Keratinocyte (primary cell): ENCODE results near the gene SLC51B. TPM values are rescaled to one million over a fixed set of nuclear protein-coding genes. Genes with fewer than 3 reads are reported as not detected.
"Not testable (repeated sequence)": the region's sequence is repeated elsewhere in the genome, so short reads cannot be mapped to it uniquely, and the experiment has no call there.

Source experiments
- DNase-seq: peaks from one replicate; pipeline ENCODE4 v3.0.0-alpha.2; 2011; ENCODE audit warnings: low read depth, missing footprints, low spot score
- FAIRE-seq: peaks from 2 replicates; lab custom pipeline; 2011; peaks lifted over from hg19 to GRCh38; lab: Jason Lieb, UNC
- H2AFZ ChIP-seq: 2 replicates; pipeline ENCODE4 v1.6.0; 2012; ENCODE audit warnings: low read length, control low read depth, inconsistent platforms; ENCODE audit not compliant: control insufficient read depth
- H3K27ac ChIP-seq: 2 replicates; pipeline ENCODE4 v1.5.1; 2011; ENCODE audit warnings: low read length; ENCODE audit not compliant: control insufficient read depth, insufficient read depth
- H3K27me3 ChIP-seq: 3 replicates; pipeline ENCODE4 v1.6.0; 2011; ENCODE audit warnings: low read length; ENCODE audit not compliant: control insufficient read depth, insufficient read depth; ENCODE audit errors: extremely low read depth
- H3K36me3 ChIP-seq, 2 experiments: 2 replicates in 1 of 2; 3 replicates in 1 of 2; pipeline ENCODE4 v1.5.1; 2011; ENCODE audit warnings: low read length in 2 of 2, mild to moderate bottlenecking in 1 of 2; ENCODE audit not compliant: control insufficient read depth in 2 of 2, insufficient read depth in 2 of 2; ENCODE audit errors: extremely low read depth in 1 of 2
- H3K4me1 ChIP-seq: 3 replicates; pipeline ENCODE4 v1.5.1; 2011; ENCODE audit warnings: low read length; ENCODE audit not compliant: control insufficient read depth, insufficient read depth; ENCODE audit errors: extremely low read depth
- H3K4me2 ChIP-seq: 3 replicates; pipeline ENCODE4 v1.6.0; 2011; ENCODE audit warnings: low read depth, low read length; ENCODE audit not compliant: control insufficient read depth, insufficient read depth; ENCODE audit errors: extremely low read depth
- H3K4me3 ChIP-seq, 3 experiments: fragments of 200-600 bp in 1 of 3; sonication (generic) in 1 of 3; 2 replicates in 2 of 3; 3 replicates in 1 of 3; pipeline ENCODE4 v1.5.1; 2011 to 2016; ENCODE audit warnings: low read length in 3 of 3, mild to moderate bottlenecking in 3 of 3, control low read depth in 2 of 3, inconsistent platforms in 1 of 3, low read depth in 1 of 3, mixed read lengths in 1 of 3, mixed run types in 1 of 3, moderate library complexity in 1 of 3; ENCODE audit not compliant: control insufficient read depth in 2 of 3, insufficient read depth in 2 of 3; ENCODE audit errors: extremely low read depth in 1 of 3
- H3K79me2 ChIP-seq: 2 replicates; pipeline ENCODE4 v1.6.0; 2012; ENCODE audit warnings: low read length; ENCODE audit not compliant: control insufficient read depth, insufficient read depth
- H3K9ac ChIP-seq: 3 replicates; pipeline ENCODE4 v1.6.0; 2011; ENCODE audit warnings: low read length; ENCODE audit not compliant: control insufficient read depth, insufficient read depth; ENCODE audit errors: extremely low read depth
- H3K9me1 ChIP-seq: 3 replicates; pipeline ENCODE4 v1.6.0; 2011; ENCODE audit warnings: low read length; ENCODE audit not compliant: control insufficient read depth, insufficient read depth; ENCODE audit errors: extremely low read depth
- H3K9me3 ChIP-seq: 2 replicates; pipeline ENCODE4 v1.5.1; 2012; ENCODE audit warnings: low read depth, low read length; ENCODE audit not compliant: control insufficient read depth
- H4K20me1 ChIP-seq: 3 replicates; pipeline ENCODE4 v1.6.0; 2011; ENCODE audit warnings: low read length; ENCODE audit not compliant: control insufficient read depth, insufficient read depth; ENCODE audit errors: extremely low read depth
- CTCF ChIP-seq, 3 experiments: IDR thresholded peaks in 1 of 3; conservative IDR thresholded peaks in 1 of 3; optimal IDR thresholded peaks in 1 of 3; 2 replicates in 2 of 3; 3 replicates in 1 of 3; pipeline versions ENCODE3 to v1.5.1; 2011; ENCODE audit warnings: low read length in 3 of 3, mild to moderate bottlenecking in 3 of 3, moderate library complexity in 2 of 3, control low read depth in 1 of 3, inconsistent platforms in 1 of 3; ENCODE audit not compliant: insufficient read depth in 2 of 3; ENCODE audit errors: extremely low read depth in 1 of 3
- EZH2 ChIP-seq: IDR thresholded peaks from one replicate; pipeline ENCODE4 v1.6.1; 2012; ENCODE audit warnings: inconsistent platforms, mild to moderate bottlenecking, low read length, moderate library complexity
- dilution Hi-C: fragments of 300-500 bp; cut with MboI; formaldehyde crosslinking; loops from one replicate; pipeline ENCODE4 v1.7.0; 2020; ENCODE audit warnings: low sequenced_read_pairs; ENCODE audit not compliant: extremely low pct_ligation_motif_present
- polyA plus RNA-seq, 5 experiments: library from polyadenylated mRNA; depleted of rRNA in 3 of 5; stranded (reverse) in 3 of 5; stranded (forward) in 1 of 5; unstranded in 1 of 5; fragments of >200 nt; gene quantifications; 1 replicate in 1 of 5; 2 replicates in 3 of 5; 3 replicates in 1 of 5; pipeline versions ENCODE4 v1.2.1 to v1.2.3, GENCODE V29; 2011 to 2012; ENCODE audit warnings: missing spikeins in 2 of 5, low read depth in 1 of 5, low replicate concordance in 1 of 5

The SLC51B gene
- polyA plus RNA-seq, 1 donor (not counting 4 experiments of a cell fraction or from before 2014, with no cell fraction given) = not detected

GRCh38 chr15:65091946-65092770, 47.0 kb downstream of the SLC51B start:
- no peak for TF ChIP-seq EZH2
- no peak for TF ChIP-seq CTCF (optimal IDR thresholded peaks at IDR 0.05 in 1 of 3, IDR thresholded peaks at IDR 0.05 in 1 of 3, conservative IDR thresholded peaks at IDR 0.05 in 1 of 3; ENCODE audit: extremely low read depth in 1 of 3, insufficient read depth in 2 of 3, low read length in 3 of 3)
- no peak for FAIRE-seq
- no peak overlapping the region for H3K4me2 ChIP-seq
- no peak overlapping the region for H3K4me3 ChIP-seq
- no peaks in the 10 kb centered on the region for H3K9me3 ChIP-seq
- DNase-seq = no peak
- no peaks in the 10 kb centered on the region for H3K4me1 ChIP-seq
- no peaks in the 10 kb centered on the region for H3K9me1 ChIP-seq
- no peak overlapping the region for H2AFZ ChIP-seq
- dilution Hi-C loops = no loop called here
- H3K79me2 ChIP-seq = no peaks in the 10 kb centered on the region
- H4K20me1 ChIP-seq = no peaks in the 10 kb centered on the region
- H3K36me3 ChIP-seq = peaks cover 0 to under 1% of the 10 kb centered on the region in 2 experiments
- no peak overlapping the region for H3K9ac ChIP-seq
- H3K27me3 ChIP-seq = no peaks in the 10 kb centered on the region
- H3K27ac ChIP-seq = no peak overlapping the region

DNA sequence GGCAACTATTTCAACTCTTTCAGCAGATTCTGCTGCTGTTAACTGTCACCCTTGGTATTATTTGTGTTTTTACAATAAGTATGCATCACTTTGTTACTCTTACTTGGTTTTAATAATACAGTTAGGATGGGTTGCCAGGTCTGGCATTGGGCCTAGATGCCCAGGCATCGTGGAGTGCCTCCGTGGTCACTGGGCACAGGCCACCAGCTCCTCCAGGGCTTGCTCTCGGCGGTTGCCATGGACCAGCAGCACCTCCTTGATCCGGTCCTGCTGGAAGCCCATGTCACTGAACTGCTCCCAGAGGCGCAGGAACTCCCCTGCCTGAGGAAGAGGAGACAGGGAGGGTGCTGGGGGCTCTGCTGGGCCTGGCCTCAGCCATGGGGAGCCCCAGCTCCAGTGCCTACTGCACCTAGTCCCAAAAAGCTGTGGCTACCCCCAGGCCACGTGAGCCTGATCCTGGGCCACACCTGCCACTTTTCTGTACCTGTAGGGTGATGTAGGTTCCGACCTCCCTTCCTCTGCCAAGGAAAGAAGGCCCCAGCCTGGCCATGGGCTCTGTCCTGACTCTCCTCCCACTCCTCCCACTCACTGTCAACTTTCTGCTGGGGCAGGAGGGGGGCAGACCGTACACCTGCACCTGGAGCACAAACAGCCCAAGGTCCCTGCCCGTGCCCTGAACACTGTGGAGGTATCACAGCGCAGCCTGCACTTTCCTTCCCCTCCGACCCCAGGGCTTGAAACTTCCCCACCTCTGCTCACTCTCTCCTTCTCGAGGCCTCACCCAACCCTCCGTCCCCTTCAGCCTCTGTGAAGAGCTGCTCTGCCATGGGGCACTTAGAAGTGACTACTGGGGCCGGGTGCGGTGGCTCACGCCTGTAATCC, 48.0 kb downstream of the SLC51B start:
- Histone ChIP-seq H3K27ac (no peak overlapping the region), H3K9me1 (no peaks in the 10 kb centered on the region), H3K9me3 (no peaks in the 10 kb centered on the region), H3K9ac (no peak overlapping the region), H3K36me3 (peaks cover 3 to 6% of the 10 kb centered on the region in 2 experiments), H3K4me2 (no peak overlapping the region), H3K4me1 (no peaks in the 10 kb centered on the region), H3K79me2 (no peaks in the 10 kb centered on the region), H3K4me3 (no peak overlapping the region), H4K20me1 (no peaks in the 10 kb centered on the region), H2AFZ (no peak overlapping the region), H3K27me3 (no peaks in the 10 kb centered on the region)
- FAIRE-seq (no peak), DNase-seq (no peak)
- TF ChIP-seq EZH2 = no peak
- TF ChIP-seq CTCF (optimal IDR thresholded peaks at IDR 0.05 in 1 of 3, IDR thresholded peaks at IDR 0.05 in 1 of 3, conservative IDR thresholded peaks at IDR 0.05 in 1 of 3; ENCODE audit: extremely low read depth in 1 of 3, insufficient read depth in 2 of 3, low read length in 3 of 3) = no peak
- dilution Hi-C loops = no loop called here

DNA sequence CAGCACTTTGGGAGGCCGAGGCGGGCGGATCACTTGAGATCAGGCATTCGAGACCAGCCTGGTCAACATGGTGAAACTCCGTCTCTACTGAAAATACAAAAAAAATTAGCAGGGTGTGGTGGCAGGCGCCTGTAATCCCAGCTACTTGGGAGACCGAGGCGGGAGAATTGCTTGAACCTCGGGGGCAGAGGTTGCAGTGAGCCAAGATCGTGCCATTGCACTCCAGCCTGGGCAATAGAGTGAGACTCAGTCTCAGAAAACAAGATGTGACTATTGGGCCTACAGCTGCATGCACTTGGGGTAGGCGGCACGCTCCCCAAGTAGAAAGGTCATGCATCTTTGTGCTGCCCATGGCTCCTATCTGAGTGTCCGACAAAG, 48.6 kb downstream of the SLC51B start:
- H3K4me1 ChIP-seq, H3K9me1 ChIP-seq, H4K20me1 ChIP-seq, H3K27me3 ChIP-seq, H3K27ac ChIP-seq, dilution Hi-C loops, H2AFZ ChIP-seq, H3K4me3 ChIP-seq, H3K9ac ChIP-seq, H3K79me2 ChIP-seq, H3K4me2 ChIP-seq, DNase-seq, H3K36me3 ChIP-seq, H3K9me3 ChIP-seq, FAIRE-seq: not testable (repeated sequence)
